Measurements from ENCODE around the gene SUGP2.

SUGP2 gene

GRCh38 chr19:19059018-19059836 is 25.9 kb upstream of the SUGP2 start:
- no peak for DNase-seq

- no peak for DNase-seq
Measured at GRCh38 chr19:19057720-19058119, 24.4 kb upstream of the SUGP2 start.

- no peak for DNase-seq
Measured at GRCh38 chr19:19057317-19057716, 24.0 kb upstream of the SUGP2 start.

GRCh38 chr19:19056636-19057275 is 23.4 kb upstream of the SUGP2 start:
- DNase-seq: no peak

- DNase-seq: no peak
Measured at GRCh38 chr19:19055701-19056100, 22.4 kb upstream of the SUGP2 start.

- no peak for DNase-seq
Measured at GRCh38 chr19:19054939-19055440, 21.7 kb upstream of the SUGP2 start.

- DNase-seq: no peak
Measured at GRCh38 chr19:19054315-19054938, 21.1 kb upstream of the SUGP2 start.

GRCh38 chr19:19053508-19054314 is 20.4 kb upstream of the SUGP2 start:
- DNase-seq: peak; percentile 63 to 65

GRCh38 chr19:19052921-19053320 is 19.6 kb upstream of the SUGP2 start:
- no peak for DNase-seq

- no peak for DNase-seq
Measured at GRCh38 chr19:19051478-19052213, 18.3 kb upstream of the SUGP2 start.

GRCh38 chr19:19050731-19051130 is 17.4 kb upstream of the SUGP2 start:
- no peak for DNase-seq

- no peak for DNase-seq
Measured at GRCh38 chr19:19050104-19050503, 16.8 kb upstream of the SUGP2 start.

GRCh38 chr19:19049406-19049805 is 16.1 kb upstream of the SUGP2 start:
- no peak for DNase-seq

- DNase-seq: no peak
Measured at GRCh38 chr19:19043881-19044280, 10.6 kb upstream of the SUGP2 start.

GRCh38 chr19:19043481-19043880 is 10.2 kb upstream of the SUGP2 start:
- DNase-seq: no peak

GRCh38 chr19:19042732-19043280 is 9.5 kb upstream of the SUGP2 start:
- no peak for DNase-seq

GRCh38 chr19:19040417-19040816 is 7.1 kb upstream of the SUGP2 start:
- DNase-seq: no peak

- peak; percentile 37 to 50 for DNase-seq
Measured at GRCh38 chr19:19039901-19040300, 6.6 kb upstream of the SUGP2 start.

- peak; percentile 72 to 74 for DNase-seq
Measured at GRCh38 chr19:19034204-19034624, 897 bp upstream of the SUGP2 start.

GRCh38 chr19:19033176-19033425 is 216 bp downstream of the SUGP2 start:
- no peak for DNase-seq

- DNase-seq: peak; percentile 73 to 81
Measured at GRCh38 chr19:19032420-19033175, 719 bp downstream of the SUGP2 start.

Measured in CD4-positive, alpha-beta T cell treated with Interleukin-1 beta for 1 hour (primary cell).